Right kidney (tissue), 1 donor: ENCODE data around the gene AOPEP.
A peak's percentile ranks its signal among the peaks of the same experiment; 100 is the strongest.

Experiments used
- DNase-seq: peaks from one replicate; pipeline ENCODE4 v3.0.0-alpha.2; 2016

Gene AOPEP

DNA sequence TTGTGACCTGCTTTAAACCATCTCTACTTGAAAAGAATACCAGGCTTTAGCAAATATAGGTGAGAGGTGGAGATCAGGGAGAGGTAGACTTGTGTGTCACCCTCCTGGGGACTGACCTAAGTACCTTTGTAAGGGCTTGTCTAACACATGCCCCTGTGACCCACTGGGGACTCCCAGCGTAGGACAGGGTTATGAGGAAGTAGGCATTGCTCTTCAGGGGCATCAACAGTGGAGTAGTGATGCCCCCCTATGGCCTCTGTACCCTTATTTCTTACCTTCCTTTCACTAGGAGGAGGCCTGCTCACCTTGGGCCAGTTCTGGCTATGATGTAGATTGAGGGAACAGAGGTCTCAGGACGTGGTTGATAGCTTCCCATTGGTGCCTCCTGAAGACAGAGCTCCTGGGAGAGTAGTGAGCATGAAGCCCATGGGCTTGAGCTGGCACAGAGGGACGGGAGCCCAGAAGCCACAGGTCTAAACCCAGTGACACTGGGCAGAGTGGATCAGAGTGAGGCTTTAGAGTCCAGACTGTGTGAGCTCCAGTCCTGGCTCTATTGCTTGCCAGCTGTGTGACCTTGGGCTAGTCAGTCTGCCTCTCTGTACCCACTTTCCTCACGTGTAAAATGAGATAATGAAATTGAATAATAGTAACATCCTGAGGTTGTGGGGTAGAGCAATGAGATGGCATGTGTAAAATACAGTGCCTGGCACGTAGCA, 191.7 kb downstream of the AOPEP start:
- DNase-seq = no peak

DNA sequence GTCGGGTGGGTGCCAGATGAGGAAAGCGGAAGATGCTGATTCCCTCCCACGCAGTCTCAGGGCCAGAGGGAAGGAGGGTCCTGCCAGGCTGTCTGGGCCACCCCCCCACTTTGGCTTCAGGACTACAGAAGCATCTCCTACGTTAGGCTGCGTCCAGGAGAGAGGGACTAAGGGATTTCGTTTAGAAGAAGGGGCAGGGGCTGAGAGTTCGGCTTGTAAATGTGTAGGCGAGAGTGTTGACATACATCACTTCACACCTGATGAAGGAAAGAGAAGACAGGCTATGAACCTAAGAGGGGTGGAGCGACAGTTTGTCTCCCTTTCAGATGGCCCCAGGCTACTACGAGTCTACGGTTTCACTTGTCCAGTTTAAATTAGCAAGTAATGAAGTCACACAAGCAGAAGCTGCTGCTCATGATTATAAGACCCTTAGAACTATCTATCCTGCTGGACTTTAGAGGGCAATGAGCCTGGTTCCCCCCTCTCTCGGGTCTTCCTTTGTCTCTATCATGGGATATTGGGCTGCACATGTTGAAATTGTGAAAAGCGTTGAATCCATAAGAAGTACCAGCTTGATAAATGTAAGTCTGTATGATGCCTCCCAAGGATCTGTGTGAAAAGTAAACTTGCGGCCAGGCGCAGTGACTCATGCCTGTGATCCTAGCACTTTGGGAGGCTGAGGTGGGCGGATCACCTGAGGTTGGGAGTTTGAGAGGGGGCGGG, 193.0 kb downstream of the AOPEP start:
- DNase-seq = no peak

DNA sequence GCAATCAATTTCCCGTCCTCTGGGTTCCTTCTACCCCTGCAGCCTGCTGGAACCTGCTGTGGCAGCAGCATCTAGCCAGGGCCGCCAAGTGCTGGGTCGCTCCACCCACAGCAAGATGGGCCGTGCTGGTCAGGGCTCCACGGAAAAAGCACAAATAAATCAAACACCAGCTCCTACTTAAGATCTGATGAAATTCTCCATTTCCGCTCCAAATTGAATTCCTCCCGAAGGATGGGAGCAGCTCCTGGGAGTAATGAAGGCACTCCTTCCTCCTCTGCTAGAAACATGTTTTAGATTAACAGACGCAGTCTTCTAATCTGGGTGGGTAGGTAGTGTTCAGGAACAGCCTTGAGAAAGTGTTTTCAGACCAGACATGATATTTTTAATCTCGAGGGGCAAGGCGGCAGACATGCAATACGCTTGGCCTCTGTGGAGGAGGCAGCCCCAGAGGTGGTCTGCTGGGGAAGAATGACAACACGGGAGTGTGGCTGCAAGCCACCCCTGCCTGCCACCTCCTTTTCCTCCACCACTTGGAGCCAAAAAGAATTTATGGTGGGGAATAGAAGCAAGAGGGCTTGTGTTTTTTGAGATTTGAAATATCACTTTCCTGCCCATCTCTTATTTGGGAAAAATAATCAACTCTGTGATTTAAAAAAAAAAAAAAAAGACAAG, 194.1 kb downstream of the AOPEP start:
- peak; percentile 69 for DNase-seq

DNA sequence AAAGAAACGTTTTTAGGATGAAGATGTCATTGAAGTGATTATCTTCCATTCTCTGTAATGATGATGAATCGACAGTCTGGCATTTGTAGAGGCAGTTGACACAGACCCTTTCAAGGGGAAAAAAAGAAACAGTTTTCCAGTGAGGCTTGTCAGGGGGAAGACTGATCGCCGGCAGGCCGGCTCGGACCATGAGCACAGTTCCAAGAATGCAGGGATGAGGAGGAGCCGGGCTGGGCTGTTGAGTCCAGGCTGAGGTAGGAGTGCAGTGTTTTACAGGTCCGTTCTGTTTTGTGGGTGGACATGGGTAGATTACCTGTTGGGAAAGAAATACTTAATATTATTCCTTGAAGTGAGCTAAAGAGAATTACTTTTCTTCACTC, 194.6 kb downstream of the AOPEP start:
- DNase-seq = peak; percentile 48

DNA sequence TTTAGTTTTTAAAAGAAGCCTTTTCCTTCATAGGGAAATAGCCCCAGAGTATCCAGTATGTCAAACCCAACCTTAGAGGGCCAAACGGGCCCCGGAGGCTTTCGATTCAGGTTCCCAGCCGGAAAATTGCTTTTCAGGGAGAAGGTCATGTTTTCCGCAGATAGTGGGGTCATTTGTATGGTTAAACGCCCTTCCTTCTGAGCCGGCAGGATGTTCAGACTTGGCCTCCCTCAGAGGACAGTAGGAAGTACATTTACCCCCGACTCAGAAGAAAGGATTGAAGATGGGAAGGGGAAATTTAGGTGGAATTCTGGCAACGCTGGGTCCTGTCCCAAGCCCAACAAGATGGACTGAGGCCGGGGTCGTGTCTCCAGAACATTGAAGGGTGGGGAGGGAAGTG, 195.2 kb downstream of the AOPEP start:
- no peak for DNase-seq

DNA sequence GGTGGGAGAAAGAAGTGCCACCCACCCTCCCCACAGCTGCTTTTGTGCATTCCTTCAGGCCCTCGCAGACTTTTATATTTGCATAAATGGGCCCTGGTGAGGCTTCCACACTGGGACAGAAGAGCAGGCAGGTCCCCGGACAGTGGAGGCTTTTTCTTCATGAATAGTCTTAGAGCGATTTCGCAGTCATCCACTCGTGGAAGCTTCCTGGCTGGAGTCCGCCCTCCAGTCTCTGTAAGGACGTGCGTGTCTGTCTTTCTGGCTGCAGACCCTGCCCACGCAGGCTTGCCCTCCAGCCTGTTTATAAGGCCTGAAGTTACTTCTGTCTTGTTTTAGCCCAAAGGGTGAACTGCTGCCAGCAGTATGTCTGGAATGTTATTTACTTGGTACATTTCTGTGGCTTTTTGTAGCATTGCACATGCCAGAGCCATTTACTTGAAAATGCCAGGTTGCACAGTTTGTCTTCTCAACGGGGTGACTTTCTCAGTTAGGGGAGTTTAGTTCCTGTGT, 195.7 kb downstream of the AOPEP start:
- peak; percentile 43 for DNase-seq

DNA sequence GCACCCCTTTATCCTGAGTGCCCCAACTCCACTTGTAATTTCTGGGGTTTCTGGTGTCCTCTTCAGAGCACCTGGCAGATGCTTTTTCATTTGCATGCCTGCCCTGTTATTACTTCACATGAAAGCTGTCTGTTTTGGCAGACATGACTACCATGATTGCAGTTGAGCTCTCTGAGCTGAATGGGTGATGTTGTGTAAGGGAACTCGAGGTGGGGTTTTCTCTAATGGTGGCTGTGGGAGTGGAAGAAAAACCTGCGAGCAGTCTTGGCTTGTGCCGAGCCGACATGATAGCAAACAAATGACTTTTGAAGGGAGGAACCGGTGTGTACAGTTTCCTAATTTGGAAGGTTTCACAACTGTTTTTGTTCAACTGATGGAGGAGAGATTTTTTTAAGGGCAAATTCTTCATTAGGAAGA, 196.2 kb downstream of the AOPEP start:
- no peak for DNase-seq

DNA sequence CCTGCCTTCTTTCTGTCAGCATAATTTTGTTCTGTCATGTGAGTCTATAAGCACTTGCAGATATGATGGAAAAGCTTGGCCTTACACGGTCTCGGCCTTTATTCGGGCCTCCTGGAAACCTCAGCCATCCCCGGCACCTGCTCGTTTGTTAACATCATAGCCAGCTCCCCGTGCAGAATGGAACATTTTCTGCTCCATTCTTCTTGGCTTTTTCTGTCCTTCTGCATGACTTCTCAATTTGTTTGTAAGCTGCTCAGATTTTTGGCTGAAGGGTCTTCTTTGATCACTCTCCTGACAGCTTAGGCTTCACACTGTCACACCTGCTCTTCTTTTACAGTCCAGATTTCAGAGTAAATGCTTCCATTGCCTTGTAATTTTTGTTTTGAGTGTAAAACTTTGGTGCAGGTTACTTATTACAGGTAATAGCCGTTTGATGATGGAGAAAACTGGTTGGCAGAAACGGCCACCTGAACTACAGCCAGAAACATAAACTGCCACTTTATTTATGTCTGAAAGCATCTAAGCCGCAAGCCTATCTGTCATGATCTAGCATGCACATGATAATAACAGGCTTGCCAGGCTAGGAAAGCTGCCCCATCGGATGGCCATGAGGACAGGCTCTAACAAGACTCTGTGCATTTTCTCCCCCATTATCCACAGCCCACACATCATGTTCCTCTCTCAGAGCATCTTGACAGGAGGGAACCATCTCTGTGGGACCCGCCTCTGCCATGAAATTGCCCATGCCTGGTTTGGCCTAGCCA, 197.0 kb downstream of the AOPEP start:
- no peak for DNase-seq

DNA sequence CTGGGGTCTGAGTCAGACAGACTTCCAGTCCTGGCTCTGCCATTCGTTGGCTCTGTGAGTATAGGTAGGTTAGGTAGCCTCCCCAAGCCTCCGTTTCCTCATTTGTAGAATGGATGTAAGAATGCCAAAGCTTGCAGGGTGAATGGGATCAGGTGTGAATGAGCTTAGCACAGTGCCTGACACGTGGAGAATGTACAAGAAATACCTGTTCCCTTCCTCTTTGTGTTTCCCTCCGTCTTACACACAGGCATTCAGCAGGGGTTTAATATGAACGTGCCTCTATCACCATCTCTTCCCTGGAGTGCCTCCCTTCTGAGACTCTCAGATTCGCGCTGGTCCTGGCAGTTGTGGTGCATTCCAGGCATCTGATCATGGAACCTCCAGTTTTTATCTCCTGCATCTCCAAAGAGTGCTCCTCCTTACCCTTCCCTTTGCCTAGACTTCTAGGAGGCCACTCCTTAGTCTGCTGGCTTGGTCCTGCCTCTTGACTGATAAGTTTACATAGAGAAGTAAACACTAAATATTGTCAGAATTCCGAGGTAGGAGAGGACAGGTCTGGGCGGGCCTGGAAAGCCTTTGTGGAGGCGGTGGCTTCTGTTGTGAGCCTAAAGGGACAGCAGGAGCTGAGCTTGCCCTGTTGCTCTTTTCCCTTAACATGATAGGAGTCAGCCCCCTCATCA, 199.4 kb downstream of the AOPEP start:
- no peak for DNase-seq

DNA sequence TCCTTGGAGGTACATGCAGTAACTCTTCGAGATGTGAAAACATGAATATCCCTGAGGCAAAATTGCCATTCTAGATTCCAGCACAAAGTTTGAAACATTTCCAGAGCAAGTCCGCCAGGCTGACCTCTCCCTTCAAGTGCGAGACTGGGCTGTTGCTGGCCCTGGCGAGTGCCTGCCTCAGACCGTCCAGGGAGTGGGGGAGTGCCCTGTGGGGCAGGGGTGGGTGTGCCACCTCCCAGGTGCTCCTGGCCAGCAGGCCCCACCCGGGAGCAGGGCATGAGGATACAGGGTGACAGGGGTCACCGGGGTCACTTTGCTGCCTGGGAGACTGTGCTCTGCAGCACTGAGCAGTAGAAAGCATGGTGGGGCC, 199.9 kb downstream of the AOPEP start:
- DNase-seq = no peak

DNA sequence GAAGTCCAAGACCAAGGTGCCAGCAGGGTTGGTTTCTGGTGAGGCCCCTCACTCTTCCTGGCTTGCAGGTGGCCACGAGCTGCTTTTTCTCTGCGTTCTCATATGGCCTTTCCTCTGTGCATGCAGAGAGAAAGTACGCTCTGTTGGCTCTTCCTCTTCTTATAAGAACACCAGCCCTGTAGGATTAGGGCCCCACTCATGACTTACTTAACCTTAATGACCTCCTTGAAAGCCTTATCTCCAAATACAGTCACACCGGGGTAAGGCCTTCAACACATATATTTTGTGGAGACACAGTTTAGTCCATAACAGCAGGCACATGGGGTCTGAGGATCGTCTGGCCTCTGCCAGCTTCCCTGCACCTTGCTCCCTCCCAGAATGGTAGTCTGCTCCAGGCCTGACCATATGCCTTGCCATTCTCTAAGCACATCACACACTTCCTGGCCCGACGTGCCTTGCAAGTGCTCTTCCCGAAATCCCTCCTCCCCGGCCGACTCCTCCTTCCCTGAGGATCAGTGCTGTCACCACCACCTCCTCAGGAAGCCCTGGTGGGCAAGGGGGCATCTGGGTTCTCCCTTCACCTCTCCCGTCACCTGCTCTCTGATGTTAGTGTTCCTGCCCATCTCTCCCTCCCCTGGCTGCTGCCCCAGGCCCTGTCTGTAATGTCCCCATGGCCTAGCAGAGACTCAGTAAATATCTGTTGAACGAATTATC, 200.7 kb downstream of the AOPEP start:
- DNase-seq = no peak

DNA sequence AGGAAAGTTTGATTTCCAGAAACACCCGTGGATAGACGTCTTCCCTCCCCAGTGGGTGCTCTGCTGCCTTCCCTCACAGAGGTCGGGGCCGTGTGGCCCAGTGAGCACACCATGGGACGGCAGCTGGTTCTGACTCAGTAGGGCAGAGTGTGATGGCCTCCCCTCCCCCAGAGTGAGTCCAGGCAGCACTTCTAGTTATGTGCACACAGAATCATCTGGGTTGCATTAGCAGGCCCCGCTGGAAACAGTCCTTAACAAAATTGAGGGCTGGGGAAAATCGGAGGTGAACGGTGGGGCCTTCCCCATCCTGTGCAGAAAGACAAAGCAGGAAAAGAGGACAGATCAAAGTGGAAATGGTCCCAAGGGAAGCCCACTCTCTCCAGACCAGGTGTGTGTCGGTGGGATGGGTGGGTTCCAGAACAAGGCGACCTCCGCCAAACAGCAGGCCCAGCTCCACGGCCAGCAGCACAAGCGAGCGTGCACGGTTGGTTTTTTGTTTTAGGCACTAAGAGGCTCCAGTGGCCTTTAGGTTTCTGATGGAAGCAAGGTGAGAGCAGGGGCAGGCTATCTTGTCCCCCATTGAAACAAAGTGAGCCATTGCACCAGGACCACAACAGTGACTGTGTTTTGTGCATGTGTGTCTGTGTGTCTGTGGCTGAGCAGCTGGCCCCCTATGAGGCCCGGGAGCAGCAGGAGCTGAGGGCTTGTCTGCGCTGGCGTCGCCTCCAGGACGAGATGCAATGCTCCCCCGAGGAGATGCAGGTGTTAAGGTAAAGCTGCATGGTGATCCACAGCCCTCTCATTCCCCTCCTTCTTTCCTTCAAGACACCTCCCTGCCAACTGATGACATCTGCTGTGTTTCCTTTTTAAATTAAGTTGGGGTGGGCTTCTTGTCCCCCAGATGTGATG, 201.5 kb downstream of the AOPEP start:
- no peak for DNase-seq

DNA sequence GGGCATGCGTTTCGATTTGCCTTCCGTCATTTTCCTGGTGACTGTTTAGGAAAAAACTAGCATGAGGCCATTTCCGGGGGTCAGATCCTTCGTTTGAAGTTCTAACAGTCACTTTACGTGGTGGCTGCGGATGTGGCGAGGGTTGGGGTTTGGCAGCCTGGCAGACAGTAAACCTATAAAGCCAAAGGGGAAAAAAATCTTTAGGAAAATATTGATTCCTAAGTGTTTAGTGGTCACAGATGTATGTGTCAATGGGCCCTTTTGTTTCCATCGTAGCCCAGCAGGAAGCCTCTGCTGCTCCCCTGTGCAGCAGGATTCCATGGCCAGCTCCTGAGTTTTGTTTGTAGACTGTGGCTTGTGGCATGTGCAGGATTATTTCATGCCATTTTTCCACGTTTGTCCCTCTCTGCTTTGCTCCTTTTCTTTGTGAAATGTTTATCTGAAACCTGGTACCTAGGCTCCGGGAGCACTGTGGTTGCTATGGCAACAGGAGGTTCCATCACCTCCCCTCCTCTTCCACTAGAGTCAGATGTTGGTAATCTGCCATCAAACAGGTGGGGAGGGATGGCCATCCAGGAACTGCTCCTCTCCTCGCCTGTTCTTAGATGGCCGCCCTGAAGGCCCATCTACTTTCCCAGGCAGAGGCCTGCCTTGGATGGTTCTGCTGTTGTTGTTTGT, 202.3 kb downstream of the AOPEP start:
- DNase-seq = no peak

DNA sequence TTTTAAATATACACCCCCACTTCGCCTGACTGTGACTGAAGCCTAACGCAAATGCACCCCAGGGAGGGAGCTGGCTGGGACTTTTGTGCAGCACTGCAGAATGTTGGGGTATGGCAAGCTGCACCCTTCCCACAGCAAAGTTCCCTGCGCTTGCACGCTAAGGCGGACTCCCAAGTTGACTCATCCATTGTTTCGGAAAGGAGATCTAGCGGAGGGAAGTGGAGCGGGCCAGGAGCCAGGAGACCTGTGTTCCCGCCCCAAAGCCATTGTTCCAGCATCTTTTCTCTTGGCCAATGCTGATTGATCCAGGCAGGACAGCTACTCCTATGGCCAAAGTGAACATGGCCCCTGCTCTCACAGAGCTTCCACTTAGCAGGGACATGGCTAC, 202.9 kb downstream of the AOPEP start:
- no peak for DNase-seq

DNA sequence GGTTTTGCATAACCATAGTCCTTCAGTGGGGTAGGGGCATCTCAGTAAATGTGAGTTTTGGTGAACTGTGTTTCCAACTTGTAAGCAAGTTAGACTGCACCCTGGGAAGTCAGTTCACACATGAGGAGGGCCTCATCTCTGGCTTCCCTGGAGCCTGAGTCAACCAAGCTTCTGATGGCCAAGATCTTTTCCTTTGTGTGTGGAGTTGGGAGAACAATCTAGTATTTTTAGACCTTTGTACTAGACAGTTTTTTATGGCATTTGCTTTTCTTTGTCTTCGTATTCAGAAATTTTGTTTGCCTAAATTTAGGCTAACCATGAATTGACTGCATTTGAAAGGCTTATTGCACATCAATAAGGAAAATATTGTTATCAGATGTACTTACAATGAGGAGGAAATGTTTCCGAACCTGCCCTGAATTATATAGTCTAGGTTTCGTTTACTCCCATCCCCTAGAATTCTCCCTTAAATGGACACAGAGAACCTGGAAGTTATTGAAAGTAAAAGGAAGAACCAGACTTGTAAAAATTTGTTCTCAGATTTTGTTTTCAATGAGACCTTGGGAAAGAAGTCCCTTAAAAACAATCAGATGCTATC, 204.6 kb downstream of the AOPEP start:
- DNase-seq = no peak

DNA sequence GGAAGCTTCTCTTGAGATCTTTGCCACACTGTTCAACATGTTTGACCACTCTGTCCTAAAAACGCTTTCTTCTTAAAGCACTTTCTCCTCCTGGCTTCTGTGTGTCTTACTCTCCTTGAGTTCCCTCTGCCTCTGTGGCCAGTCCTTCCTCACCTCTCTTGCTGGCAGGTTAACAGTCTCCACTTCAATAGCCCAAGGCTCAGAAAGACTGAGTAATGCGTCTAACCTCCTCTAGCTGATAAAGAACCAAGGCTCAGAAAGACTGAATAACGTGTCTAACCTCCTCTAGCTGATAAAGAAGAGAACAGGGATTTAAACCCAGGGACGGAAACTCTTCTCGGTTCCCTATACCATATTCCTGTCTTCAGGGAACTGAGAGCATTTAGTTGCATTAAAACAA, 205.2 kb downstream of the AOPEP start:
- DNase-seq = no peak

DNA sequence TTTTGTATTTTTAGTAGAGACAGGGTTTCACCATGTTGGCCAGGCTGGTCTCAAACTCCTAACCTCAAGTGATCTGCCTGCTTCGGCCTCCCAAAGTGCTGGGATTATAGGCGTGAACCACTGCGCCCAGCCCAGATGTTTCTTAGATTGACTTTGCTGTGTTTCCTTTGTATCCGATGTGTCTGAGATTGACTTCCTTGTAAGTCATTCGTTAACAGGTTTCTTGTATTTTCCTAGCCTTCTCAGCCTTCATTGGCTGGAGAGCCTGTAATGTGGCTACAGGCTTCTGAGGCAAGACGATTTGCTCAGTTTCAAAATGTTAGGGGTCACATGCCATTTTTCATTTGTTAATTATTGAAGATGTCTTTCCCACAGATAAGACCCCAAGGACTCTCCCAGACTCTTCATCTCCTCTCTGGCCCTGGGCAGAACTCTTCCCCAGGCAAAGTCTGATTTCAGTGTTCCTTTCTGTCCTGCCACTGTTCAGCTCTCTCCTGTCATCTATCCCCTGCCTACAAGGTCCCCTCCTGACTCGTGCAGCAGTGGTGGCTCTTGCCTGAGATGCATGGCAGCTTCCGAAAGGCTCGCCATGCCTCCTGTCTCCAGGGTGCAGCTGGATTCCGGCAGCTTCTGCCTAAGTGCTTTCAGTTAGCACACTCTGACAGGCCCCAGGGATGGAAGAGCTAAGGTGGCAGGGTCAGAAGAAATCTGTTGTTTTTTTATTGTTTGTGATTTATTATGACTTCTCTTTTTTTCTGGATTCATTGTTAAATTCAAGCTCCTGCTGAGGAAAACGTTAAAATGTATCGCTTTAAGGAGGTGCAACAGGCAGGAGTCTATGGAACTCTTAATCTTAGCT, 206.4 kb downstream of the AOPEP start:
- no peak for DNase-seq

DNA sequence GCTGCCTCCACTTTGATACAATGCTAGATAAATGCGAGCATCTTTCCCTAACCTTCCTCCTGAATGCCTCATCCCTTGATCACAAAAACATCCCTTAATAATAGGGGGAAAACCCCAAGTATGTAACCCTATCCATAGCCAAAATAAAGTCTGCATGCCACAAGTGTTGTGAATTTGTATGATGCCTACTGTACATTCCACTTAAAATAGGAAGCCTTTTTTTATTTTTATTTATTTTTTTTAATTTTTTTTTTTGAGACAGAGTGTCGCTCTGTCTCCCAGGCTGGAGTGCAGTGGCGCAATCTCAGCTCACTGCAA, 207.0 kb downstream of the AOPEP start:
- no peak for DNase-seq
